H1 (cell line): Measurements from ENCODE around the gene FREM1. TPM values are rescaled to one million over a fixed set of nuclear protein-coding genes. Genes with fewer than 3 reads are reported as not detected.

ENCODE experiments used
- CTCF ChIA-PET: fragments of 300-600 bp; sonication (Branson Sonifier 250); formaldehyde crosslinking; loops from one replicate; lab custom pipeline; 2021; ENCODE audit not compliant: partially characterized antibody; lab: Charles Lee
- POLR2A ChIA-PET: fragments of 300-600 bp; sonication (Branson Sonifier 250); formaldehyde crosslinking; loops from one replicate; lab custom pipeline; 2021; ENCODE audit warnings: inconsistent platforms; ENCODE audit not compliant: partially characterized antibody; lab: Charles Lee
- DNase-seq, 2 experiments: peaks; one replicate each; pipeline versions ENCODE4 v3.0.0 to v3.0.0-alpha.2; 2010 to 2022; ENCODE audit warnings: low spot score in 2 of 2, low read depth in 1 of 2, mixed read lengths in 1 of 2
- FAIRE-seq: peaks from 2 replicates; lab custom pipeline; 2011; peaks lifted over from hg19 to GRCh38; lab: Jason Lieb, UNC
- H2AFZ ChIP-seq: 2 replicates; pipeline ENCODE4 v1.8.1; 2012; ENCODE audit warnings: low read length, inconsistent platforms
- H2AK5ac ChIP-seq: 2 replicates; pipeline ENCODE4 v1.6.1; 2013; ENCODE audit warnings: low read depth, low read length
- H2BK120ac ChIP-seq: replicated peaks from 2 replicates; pipeline ENCODE3; 2013; ENCODE audit warnings: low read depth, low read length, inconsistent platforms
- H2BK12ac ChIP-seq: 2 replicates; pipeline ENCODE4 v1.6.1; 2013; ENCODE audit warnings: low read depth, low read length
- H2BK15ac ChIP-seq: 2 replicates; pipeline ENCODE4 v1.6.1; 2013; ENCODE audit warnings: low read length
- H2BK20ac ChIP-seq: 2 replicates; pipeline ENCODE4 v1.6.1; 2013; ENCODE audit warnings: low read length
- H2BK5ac ChIP-seq: 2 replicates; pipeline ENCODE4 v1.6.1; 2013; ENCODE audit warnings: low read depth, low read length
- H3K14ac ChIP-seq: 2 replicates; pipeline ENCODE4 v1.6.1; 2013; ENCODE audit warnings: inconsistent platforms; ENCODE audit not compliant: insufficient read length
- H3K18ac ChIP-seq: 2 replicates; pipeline ENCODE4 v1.6.1; 2013; ENCODE audit warnings: low read length; ENCODE audit errors: extremely low read depth
- H3K23ac ChIP-seq: 2 replicates; pipeline ENCODE4 v1.6.1; 2013; ENCODE audit warnings: inconsistent platforms; ENCODE audit not compliant: insufficient read length
- H3K23me2 ChIP-seq: 2 replicates; pipeline ENCODE4 v1.6.1; 2013; ENCODE audit warnings: low read depth, low read length
- H3K27ac ChIP-seq: 2 replicates; pipeline ENCODE4 v1.6.1; 2011; ENCODE audit warnings: low read depth, low read length, inconsistent platforms
- H3K27me3 ChIP-seq, 4 experiments: replicated peaks in 1 of 4; 1 replicate in 1 of 4; 2 replicates in 3 of 4; pipeline versions ENCODE4 v1.6.1 to v1.8.1; 2011 to 2013; ENCODE audit warnings: low read length in 3 of 4, mild to moderate bottlenecking in 3 of 4, inconsistent platforms in 2 of 4, mixed read lengths in 2 of 4, moderate library complexity in 1 of 4; ENCODE audit not compliant: control insufficient read depth in 3 of 4, insufficient read depth in 3 of 4; ENCODE audit errors: extremely low read depth in 1 of 4
- H3K36me3 ChIP-seq, 4 experiments: 2 replicates each; pipeline versions ENCODE4 v1.6.1 to v1.8.1; 2011 to 2013; ENCODE audit warnings: mild to moderate bottlenecking in 4 of 4, low read length in 3 of 4, moderate library complexity in 2 of 4, control low read depth in 1 of 4, inconsistent platforms in 1 of 4; ENCODE audit not compliant: insufficient read depth in 4 of 4, control insufficient read depth in 2 of 4
- H3K4ac ChIP-seq: replicated peaks from 2 replicates; pipeline ENCODE3; 2013; ENCODE audit warnings: low read length, low read depth, mixed read lengths, inconsistent platforms; ENCODE audit not compliant: insufficient read length
- H3K4me1 ChIP-seq, 4 experiments: replicated peaks in 1 of 4; 1 replicate in 1 of 4; 2 replicates in 3 of 4; pipeline versions ENCODE4 v1.6.1 to v1.8.1; 2011 to 2013; ENCODE audit warnings: low read length in 3 of 4, inconsistent platforms in 2 of 4, mixed read lengths in 1 of 4; ENCODE audit not compliant: insufficient read depth in 4 of 4, control insufficient read depth in 3 of 4
- H3K4me2 ChIP-seq, 2 experiments: 2 replicates each; pipeline versions ENCODE4 v1.6.1 to v1.8.1; 2011 to 2013; ENCODE audit warnings: low read depth in 2 of 2, low read length in 2 of 2, control low read depth in 1 of 2, inconsistent platforms in 1 of 2, mild to moderate bottlenecking in 1 of 2; ENCODE audit not compliant: insufficient read depth in 1 of 2
- H3K4me3 ChIP-seq, 4 experiments: fragments of 200-600, 300-600 bp in 1 of 4; sonication (generic), shearing (Covaris generic), sonication (Bioruptor Twin) in 1 of 4; 2 replicates each; pipeline versions ENCODE4 v1.5.1 to v1.8.1; 2011 to 2016; ENCODE audit warnings: low read length in 4 of 4, low read depth in 3 of 4, control low read depth in 2 of 4, inconsistent platforms in 2 of 4, mild to moderate bottlenecking in 2 of 4, mixed read lengths in 1 of 4, moderate library complexity in 1 of 4; ENCODE audit not compliant: insufficient read depth in 2 of 4; ENCODE audit errors: extremely low read depth in 1 of 4
- H3K56ac ChIP-seq: replicated peaks from 2 replicates; pipeline ENCODE3; 2013; ENCODE audit warnings: low read depth, mild to moderate bottlenecking, mixed read lengths, low read length, inconsistent platforms; ENCODE audit not compliant: insufficient read length
- H3K79me1 ChIP-seq: 2 replicates; pipeline ENCODE4 v1.6.1; 2013; ENCODE audit warnings: low read depth, low read length, control low read depth
- H3K79me2 ChIP-seq, 2 experiments: 2 replicates each; pipeline versions ENCODE4 v1.6.1 to v1.8.1; 2012 to 2013; ENCODE audit warnings: low read length in 2 of 2, mild to moderate bottlenecking in 2 of 2, inconsistent platforms in 1 of 2; ENCODE audit not compliant: insufficient read depth in 2 of 2, control insufficient read depth in 1 of 2
- H3K9ac ChIP-seq, 4 experiments: replicated peaks in 1 of 4; 1 replicate in 1 of 4; 2 replicates in 3 of 4; pipeline versions ENCODE4 v1.6.1 to v1.8.1; 2011 to 2013; ENCODE audit warnings: low read depth in 3 of 4, low read length in 3 of 4, control low read depth in 2 of 4, mild to moderate bottlenecking in 2 of 4, moderate library complexity in 2 of 4, inconsistent platforms in 1 of 4; ENCODE audit errors: extremely low read depth in 1 of 4
- H3K9me3 ChIP-seq, 2 experiments: 2 replicates each; pipeline versions ENCODE4 v1.6.1 to v1.8.1; 2012 to 2013; ENCODE audit warnings: mild to moderate bottlenecking in 2 of 2, moderate library complexity in 2 of 2, control low read depth in 1 of 2, inconsistent platforms in 1 of 2, low read depth in 1 of 2, low read length in 1 of 2, mixed read lengths in 1 of 2; ENCODE audit not compliant: insufficient read depth in 2 of 2
- H4K20me1 ChIP-seq, 2 experiments: replicated peaks in 1 of 2; 2 replicates each; pipeline versions ENCODE3 to v1.8.1; 2011 to 2013; ENCODE audit warnings: inconsistent platforms in 2 of 2, low read length in 2 of 2, mild to moderate bottlenecking in 1 of 2; ENCODE audit not compliant: insufficient read depth in 2 of 2, control insufficient read depth in 1 of 2
- H4K5ac ChIP-seq: 2 replicates; pipeline ENCODE4 v1.6.1; 2013; ENCODE audit warnings: low read length, low read depth, mixed read lengths, inconsistent platforms; ENCODE audit not compliant: insufficient read length
- H4K8ac ChIP-seq: 2 replicates; pipeline ENCODE4 v1.8.0; 2013; ENCODE audit warnings: mild to moderate bottlenecking, moderate library complexity, low read length, inconsistent platforms; ENCODE audit not compliant: insufficient read depth; ENCODE audit errors: extremely low read depth
- H4K91ac ChIP-seq: replicated peaks from 2 replicates; pipeline ENCODE3; 2013; ENCODE audit warnings: low read length, mixed read lengths, inconsistent platforms; ENCODE audit not compliant: insufficient read length
- CBX5 ChIP-seq: fragments of 300-800, 300-1000 bp; sonication (generic); IDR thresholded peaks from 2 replicates; pipeline ENCODE4 v1.7.1; 2016; ENCODE audit warnings: antibody characterized with exemption, low read length, low read depth
- EGR1 ChIP-seq: IDR thresholded peaks from 2 replicates; pipeline ENCODE4 v1.6.1; 2011; ENCODE audit warnings: low read depth, low read length, borderline replicate concordance
- WGBS, 2 experiments: shearing (Covaris generic) in 1 of 2; methylation state at CpG; one replicate each; pipeline versions ENCODE4 v1.1.6 to v1.1.7; 2013 to 2015; ENCODE audit warnings: low lambda C conversion rate in 2 of 2, mixed read lengths in 2 of 2, inconsistent platforms in 1 of 2, low coverage in 1 of 2, missing lambda C conversion rate in 1 of 2; ENCODE audit not compliant: insufficient replicate concordance in 2 of 2, insufficient coverage in 1 of 2, insufficient read length in 1 of 2; ENCODE audit errors: extremely low coverage in 1 of 2, missing lambda C conversion rate in 1 of 2; 5-methylcytosine and 5-hydroxymethylcytosine counted together
- polyA plus RNA-seq, 7 experiments: library from polyadenylated mRNA; depleted of rRNA in 3 of 7; stranded (reverse) in 5 of 7; unstranded in 2 of 7; fragments of >200 nt in 5 of 7; fragments of 200-250 nt in 2 of 7; gene quantifications; 1 replicate in 5 of 7; 2 replicates in 1 of 7; 4 replicates in 1 of 7; pipeline versions ENCODE4 v1.2.1 to v1.2.3, GENCODE V29; 2011 to 2013; ENCODE audit warnings: missing spikeins in 2 of 7, mixed read lengths in 2 of 7
- total RNA-seq: library from RNA; stranded (reverse); fragmentation: NEBNext Ultra II Directional; extraction: Animal tissue kit (Norgen Biotek cat#: 25700); gene quantifications from 2 replicates; pipeline ENCODE4 v1.2.1, GENCODE V29; 2021

Gene FREM1
- total and polyA plus RNA-seq, 2 of the 8 experiments (the other 6 are each of a cell fraction or from before 2014, with no cell fraction given): 2.6 to 3.1 TPM

- Histone ChIP-seq H3K18ac (no peak overlapping the region), H3K27ac (no peak overlapping the region), H3K56ac (no peak overlapping the region), H2BK20ac (no peak overlapping the region), H3K36me3 (no peaks in the 10 kb centered on the region), H2AK5ac (no peak overlapping the region), H2BK120ac (peak overlapping the region; percentile 29), H3K4me2 (peak overlapping the region; percentile 67 to 94), H3K9ac (no peak overlapping the region), H3K4ac (no peak overlapping the region), H4K8ac (no peak overlapping the region), H3K4me3 (peak overlapping the region; percentile 23 to 47 (median 35); a peak in 7 of 8 replicates), H2BK5ac (no peak overlapping the region), H4K5ac (peak overlapping the region; percentile 24), H3K23me2 (peaks cover 4% of the 10 kb centered on the region), H4K20me1 (no peaks in the 10 kb centered on the region), H3K14ac (no peak overlapping the region), H3K4me1 (peaks cover 8 to 30% (median 22%) of the 10 kb centered on the region in 4 experiments), H3K27me3 (no peaks in the 10 kb centered on the region), H2BK12ac (no peak overlapping the region), H2AFZ (peak overlapping the region; percentile 96; the same call in 1 of the 2 replicates), H3K9me3 (no peaks in the 10 kb centered on the region), H3K79me1 (no peaks in the 10 kb centered on the region), H3K79me2 (no peaks in the 10 kb centered on the region), H2BK15ac (no peak overlapping the region), H4K91ac (no peak overlapping the region), H3K23ac (no peak overlapping the region)
- CTCF ChIA-PET: interaction anchor here (0.7 to 1.2 kb wide), 3 partner anchors 9 to 40 kb away, joined by 3 to 4 read pairs (median 4); no protein-coding TSS in a partner anchor
- DNase-seq: no peak
- POLR2A ChIA-PET: interaction anchor here (1.0 to 1.5 kb wide), 3 partner anchors 13 to 28 kb away, joined by 3 to 4 read pairs (median 3); no protein-coding TSS in a partner anchor
- FAIRE-seq: no peak
- 60% methylated on average over 2 of the region's 2 CpGs; no CpG with 5 or more reads in 1 of the 2 experiments for WGBS, 2 experiments
- TF ChIP-seq CBX5 (no peak), EGR1 (0 out of 2 replicates have a peak, but pooled peaks have one; percentile 3)
These were observed 647 bp downstream of the FREM1 start for GRCh38 chr9:14909601-14909960.
